Measurements from ENCODE around the gene SGIP1. TPM values are rescaled to one million over a fixed set of nuclear protein-coding genes. Genes with fewer than 3 reads are reported as not detected.

The SGIP1 gene
- total and polyA plus RNA-seq, 2 experiments from 2014 or later, result 2.4 to 6.1 TPM

DNA sequence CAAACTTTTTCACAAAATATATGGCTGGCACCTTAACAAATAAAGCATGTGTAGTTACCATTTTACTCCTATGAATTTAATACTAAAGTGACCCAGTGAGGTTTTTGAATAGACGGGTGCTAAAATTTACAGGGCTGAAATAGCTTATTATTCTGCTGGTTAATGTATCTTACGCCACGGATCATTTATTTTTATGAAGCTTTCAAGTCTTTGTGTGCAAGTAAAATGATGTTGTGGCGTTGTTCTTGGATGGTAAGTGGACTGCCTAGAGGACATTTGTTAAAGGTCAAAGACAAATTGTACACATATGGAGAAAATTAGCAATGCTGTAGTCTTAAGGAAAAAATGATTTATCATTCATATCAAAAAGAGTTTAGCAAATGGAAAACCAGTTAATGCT lies 244.3 kb downstream of the SGIP1 start:
- H3K27me3 ChIP-seq (ENCODE audit: insufficient read depth), result no peaks in the 10 kb centered on the region
- no peaks in the 10 kb centered on the region for H3K9me2 ChIP-seq (ENCODE audit: insufficient read depth)
- Mint-ChIP-seq H3K4me1 (no peaks in the 10 kb centered on the region), H3K36me3 (ENCODE audit: low read depth) (peaks cover 15% of the 10 kb centered on the region), H3K9me3 (peaks cover 35% of the 10 kb centered on the region), H3K27ac (no peak overlapping the region), H3K27me3 (ENCODE audit: insufficient read depth, low read depth, poor library complexity) (peaks cover 3% of the 10 kb centered on the region), H3K4me3 (no peak overlapping the region)
- H3K4me2 ChIP-seq, result no peak overlapping the region
- H3K4me1 ChIP-seq (ENCODE audit: insufficient read depth), result no peaks in the 10 kb centered on the region
- no peak for TF ChIP-seq EZH2phosphoT487 (IDR thresholded peaks at IDR 0.05; ENCODE audit: unreplicated experiment)
- TF ChIP-seq JUNB (IDR thresholded peaks at IDR 0.05; ENCODE audit: unreplicated experiment), result no peak
- no peak for TF ChIP-seq ZNF331 (CRISPR knock-in tag; IDR thresholded peaks at IDR 0.05; ENCODE audit: low read depth)
- TF ChIP-seq STAT1 (IDR thresholded peaks at IDR 0.05; ENCODE audit: unreplicated experiment), result no peak
- TF ChIP-seq POLR2AphosphoS5 (IDR thresholded peaks at IDR 0.05; ENCODE audit: low read depth), result no peak
- TF ChIP-seq, protein P1, sequence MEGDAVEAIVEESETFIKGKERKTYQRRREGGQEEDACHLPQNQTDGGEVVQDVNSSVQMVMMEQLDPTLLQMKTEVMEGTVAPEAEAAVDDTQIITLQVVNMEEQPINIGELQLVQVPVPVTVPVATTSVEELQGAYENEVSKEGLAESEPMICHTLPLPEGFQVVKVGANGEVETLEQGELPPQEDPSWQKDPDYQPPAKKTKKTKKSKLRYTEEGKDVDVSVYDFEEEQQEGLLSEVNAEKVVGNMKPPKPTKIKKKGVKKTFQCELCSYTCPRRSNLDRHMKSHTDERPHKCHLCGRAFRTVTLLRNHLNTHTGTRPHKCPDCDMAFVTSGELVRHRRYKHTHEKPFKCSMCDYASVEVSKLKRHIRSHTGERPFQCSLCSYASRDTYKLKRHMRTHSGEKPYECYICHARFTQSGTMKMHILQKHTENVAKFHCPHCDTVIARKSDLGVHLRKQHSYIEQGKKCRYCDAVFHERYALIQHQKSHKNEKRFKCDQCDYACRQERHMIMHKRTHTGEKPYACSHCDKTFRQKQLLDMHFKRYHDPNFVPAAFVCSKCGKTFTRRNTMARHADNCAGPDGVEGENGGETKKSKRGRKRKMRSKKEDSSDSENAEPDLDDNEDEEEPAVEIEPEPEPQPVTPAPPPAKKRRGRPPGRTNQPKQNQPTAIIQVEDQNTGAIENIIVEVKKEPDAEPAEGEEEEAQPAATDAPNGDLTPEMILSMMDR (conservative IDR thresholded peaks at IDR 0.05; ENCODE audit: low read depth in 2 of 2), result no peak
- no peak for TF ChIP-seq NANOG (IDR thresholded peaks at IDR 0.05; ENCODE audit: borderline replicate concordance)
- TF ChIP-seq ZNF114 (CRISPR knock-in tag; IDR thresholded peaks at IDR 0.05), result no peak
- ATAC-seq, result no peak
- no peaks in the 10 kb centered on the region for H3K79me2 ChIP-seq (replicated peaks; ENCODE audit: insufficient read depth)
- no peaks in the 10 kb centered on the region for H3F3A ChIP-seq (replicated peaks; ENCODE audit: low read depth)
- no peak overlapping the region for H2AFZ ChIP-seq
- no peak for DNase-seq (ENCODE audit: low spot score)
- H4K20me1 ChIP-seq (replicated peaks; ENCODE audit: insufficient read depth), result no peaks in the 10 kb centered on the region
- H3K36me3 ChIP-seq (ENCODE audit: insufficient read depth), result peaks cover 4% of the 10 kb centered on the region; the same call in 1 of the 2 replicates
- H3K4me3 ChIP-seq, result no peak overlapping the region
- H3K27ac ChIP-seq (ENCODE audit: low read depth), result no peak overlapping the region

DNA sequence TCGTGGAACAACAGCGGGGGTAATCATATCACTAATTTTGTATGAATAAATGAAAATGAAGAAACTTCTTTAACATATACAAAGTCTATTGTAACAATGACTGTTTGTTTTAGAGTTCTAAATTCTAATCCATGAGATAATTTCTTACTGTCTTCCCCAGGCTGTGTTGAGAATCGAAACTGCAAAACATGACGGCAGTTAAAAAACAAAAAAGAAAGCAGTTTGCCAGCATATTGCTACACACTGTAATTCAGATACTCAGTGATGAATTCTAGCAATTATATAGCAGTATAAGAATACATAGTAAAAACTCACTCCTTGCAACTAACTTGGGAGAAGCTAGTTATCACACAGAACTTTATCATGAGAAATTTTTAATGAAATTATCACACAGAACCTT lies 245.0 kb downstream of the SGIP1 start:
- H3K4me3 Mint-ChIP-seq, result no peak overlapping the region
- peaks cover 15% of the 10 kb centered on the region for H3K36me3 Mint-ChIP-seq (ENCODE audit: low read depth)
- Histone ChIP-seq H4K20me1 (replicated peaks; ENCODE audit: insufficient read depth) (no peaks in the 10 kb centered on the region), H3K9me2 (ENCODE audit: insufficient read depth) (no peaks in the 10 kb centered on the region), H3K36me3 (ENCODE audit: insufficient read depth) (peaks cover 4% of the 10 kb centered on the region; the same call in 1 of the 2 replicates), H2AFZ (no peak overlapping the region), H3F3A (replicated peaks; ENCODE audit: low read depth) (no peaks in the 10 kb centered on the region), H3K79me2 (replicated peaks; ENCODE audit: insufficient read depth) (no peaks in the 10 kb centered on the region), H3K4me1 (ENCODE audit: insufficient read depth) (no peaks in the 10 kb centered on the region), H3K27ac (ENCODE audit: low read depth) (no peak overlapping the region), H3K4me3 (no peak overlapping the region), H3K27me3 (ENCODE audit: insufficient read depth) (no peaks in the 10 kb centered on the region), H3K4me2 (no peak overlapping the region)
- ATAC-seq (no peak), DNase-seq (ENCODE audit: low spot score) (no peak)
- no peak overlapping the region for H3K27ac Mint-ChIP-seq
- no peaks in the 10 kb centered on the region for H3K4me1 Mint-ChIP-seq
- H3K27me3 Mint-ChIP-seq (ENCODE audit: insufficient read depth, low read depth, poor library complexity), result peaks cover 3% of the 10 kb centered on the region
- peaks cover 35% of the 10 kb centered on the region for H3K9me3 Mint-ChIP-seq
- TF ChIP-seq POLR2AphosphoS5 (IDR thresholded peaks at IDR 0.05; ENCODE audit: low read depth), result no peak
- TF ChIP-seq, protein P1 (conservative IDR thresholded peaks at IDR 0.05; ENCODE audit: low read depth in 2 of 2), result no peak
- TF ChIP-seq STAT1 (IDR thresholded peaks at IDR 0.05; ENCODE audit: unreplicated experiment), result no peak
- TF ChIP-seq, protein P2, sequence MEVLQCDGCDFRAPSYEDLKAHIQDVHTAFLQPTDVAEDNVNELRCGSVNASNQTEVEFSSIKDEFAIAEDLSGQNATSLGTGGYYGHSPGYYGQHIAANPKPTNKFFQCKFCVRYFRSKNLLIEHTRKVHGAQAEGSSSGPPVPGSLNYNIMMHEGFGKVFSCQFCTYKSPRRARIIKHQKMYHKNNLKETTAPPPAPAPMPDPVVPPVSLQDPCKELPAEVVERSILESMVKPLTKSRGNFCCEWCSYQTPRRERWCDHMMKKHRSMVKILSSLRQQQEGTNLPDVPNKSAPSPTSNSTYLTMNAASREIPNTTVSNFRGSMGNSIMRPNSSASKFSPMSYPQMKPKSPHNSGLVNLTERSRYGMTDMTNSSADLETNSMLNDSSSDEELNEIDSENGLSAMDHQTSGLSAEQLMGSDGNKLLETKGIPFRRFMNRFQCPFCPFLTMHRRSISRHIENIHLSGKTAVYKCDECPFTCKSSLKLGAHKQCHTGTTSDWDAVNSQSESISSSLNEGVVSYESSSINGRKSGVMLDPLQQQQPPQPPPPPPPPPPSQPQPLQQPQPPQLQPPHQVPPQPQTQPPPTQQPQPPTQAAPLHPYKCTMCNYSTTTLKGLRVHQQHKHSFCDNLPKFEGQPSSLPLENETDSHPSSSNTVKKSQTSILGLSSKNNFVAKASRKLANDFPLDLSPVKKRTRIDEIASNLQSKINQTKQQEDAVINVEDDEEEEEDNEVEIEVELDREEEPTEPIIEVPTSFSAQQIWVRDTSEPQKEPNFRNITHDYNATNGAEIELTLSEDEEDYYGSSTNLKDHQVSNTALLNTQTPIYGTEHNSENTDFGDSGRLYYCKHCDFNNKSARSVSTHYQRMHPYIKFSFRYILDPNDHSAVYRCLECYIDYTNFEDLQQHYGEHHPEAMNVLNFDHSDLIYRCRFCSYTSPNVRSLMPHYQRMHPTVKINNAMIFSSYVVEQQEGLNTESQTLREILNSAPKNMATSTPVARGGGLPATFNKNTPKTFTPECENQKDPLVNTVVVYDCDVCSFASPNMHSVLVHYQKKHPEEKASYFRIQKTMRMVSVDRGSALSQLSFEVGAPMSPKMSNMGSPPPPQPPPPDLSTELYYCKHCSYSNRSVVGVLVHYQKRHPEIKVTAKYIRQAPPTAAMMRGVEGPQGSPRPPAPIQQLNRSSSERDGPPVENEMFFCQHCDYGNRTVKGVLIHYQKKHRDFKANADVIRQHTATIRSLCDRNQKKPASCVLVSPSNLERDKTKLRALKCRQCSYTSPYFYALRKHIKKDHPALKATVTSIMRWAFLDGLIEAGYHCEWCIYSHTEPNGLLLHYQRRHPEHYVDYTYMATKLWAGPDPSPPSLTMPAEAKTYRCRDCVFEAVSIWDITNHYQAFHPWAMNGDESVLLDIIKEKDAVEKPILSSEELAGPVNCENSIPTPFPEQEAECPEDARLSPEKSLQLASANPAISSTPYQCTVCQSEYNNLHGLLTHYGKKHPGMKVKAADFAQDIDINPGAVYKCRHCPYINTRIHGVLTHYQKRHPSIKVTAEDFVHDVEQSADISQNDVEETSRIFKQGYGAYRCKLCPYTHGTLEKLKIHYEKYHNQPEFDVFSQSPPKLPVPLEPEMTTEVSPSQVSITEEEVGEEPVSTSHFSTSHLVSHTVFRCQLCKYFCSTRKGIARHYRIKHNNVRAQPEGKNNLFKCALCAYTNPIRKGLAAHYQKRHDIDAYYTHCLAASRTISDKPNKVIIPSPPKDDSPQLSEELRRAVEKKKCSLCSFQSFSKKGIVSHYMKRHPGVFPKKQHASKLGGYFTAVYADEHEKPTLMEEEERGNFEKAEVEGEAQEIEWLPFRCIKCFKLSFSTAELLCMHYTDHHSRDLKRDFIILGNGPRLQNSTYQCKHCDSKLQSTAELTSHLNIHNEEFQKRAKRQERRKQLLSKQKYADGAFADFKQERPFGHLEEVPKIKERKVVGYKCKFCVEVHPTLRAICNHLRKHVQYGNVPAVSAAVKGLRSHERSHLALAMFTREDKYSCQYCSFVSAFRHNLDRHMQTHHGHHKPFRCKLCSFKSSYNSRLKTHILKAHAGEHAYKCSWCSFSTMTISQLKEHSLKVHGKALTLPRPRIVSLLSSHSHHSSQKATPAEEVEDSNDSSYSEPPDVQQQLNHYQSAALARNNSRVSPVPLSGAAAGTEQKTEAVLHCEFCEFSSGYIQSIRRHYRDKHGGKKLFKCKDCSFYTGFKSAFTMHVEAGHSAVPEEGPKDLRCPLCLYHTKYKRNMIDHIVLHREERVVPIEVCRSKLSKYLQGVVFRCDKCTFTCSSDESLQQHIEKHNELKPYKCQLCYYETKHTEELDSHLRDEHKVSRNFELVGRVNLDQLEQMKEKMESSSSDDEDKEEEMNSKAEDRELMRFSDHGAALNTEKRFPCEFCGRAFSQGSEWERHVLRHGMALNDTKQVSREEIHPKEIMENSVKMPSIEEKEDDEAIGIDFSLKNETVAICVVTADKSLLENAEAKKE (CRISPR knock-in tag; IDR thresholded peaks at IDR 0.05), result no peak
- no peak for TF ChIP-seq ZNF331 (CRISPR knock-in tag; IDR thresholded peaks at IDR 0.05; ENCODE audit: low read depth)
- no peak for TF ChIP-seq NANOG (IDR thresholded peaks at IDR 0.05; ENCODE audit: borderline replicate concordance)
- no peak for TF ChIP-seq EZH2phosphoT487 (IDR thresholded peaks at IDR 0.05; ENCODE audit: unreplicated experiment)

Data from GM23338 (cell line).